Central memory CD4-positive, alpha-beta T cell (primary cell): ENCODE data around the gene ILK.

ENCODE experiments used
- DNase-seq: peaks from one replicate; pipeline ENCODE4 v3.0.0; 2022

ILK gene

GRCh38 chr11:6607190-6607795, 3.7 kb downstream of the ILK start:
- no peak for DNase-seq

- DNase-seq: no peak
Observed at GRCh38 chr11:6608011-6608410, 4.4 kb downstream of the ILK start.

GRCh38 chr11:6608726-6609501, 5.3 kb downstream of the ILK start:
- no peak for DNase-seq

GRCh38 chr11:6609502-6610015, 6.0 kb downstream of the ILK start:
- DNase-seq: no peak

- DNase-seq: no peak
Observed at GRCh38 chr11:6610591-6610990, 7.0 kb downstream of the ILK start.

GRCh38 chr11:6611092-6611962, 7.8 kb downstream of the ILK start:
- DNase-seq: no peak

- no peak for DNase-seq
Observed at GRCh38 chr11:6611963-6612212, 8.3 kb downstream of the ILK start.

- DNase-seq: peak; percentile 96
Observed at GRCh38 chr11:6612213-6613041, 8.9 kb downstream of the ILK start, which contains the start of gene TAF10. TAF10 (minus strand) TSS chr11:6612216; CDS start chr11:6612189, 27 bp downstream.

GRCh38 chr11:6613496-6613895, 9.9 kb downstream of the ILK start:
- no peak for DNase-seq

- no peak for DNase-seq
Observed at GRCh38 chr11:6614446-6614845, 10.9 kb downstream of the ILK start.

- DNase-seq: no peak
Observed at GRCh38 chr11:6615046-6615445, 11.5 kb downstream of the ILK start.

GRCh38 chr11:6615882-6616585, 12.5 kb downstream of the ILK start:
- DNase-seq: no peak

GRCh38 chr11:6616596-6617250, 13.1 kb downstream of the ILK start:
- DNase-seq: no peak

GRCh38 chr11:6617315-6617781, 13.8 kb downstream of the ILK start:
- DNase-seq: no peak

GRCh38 chr11:6618117-6619003, 14.8 kb downstream of the ILK start:
- peak; percentile 45 for DNase-seq

GRCh38 chr11:6619004-6619745, 15.6 kb downstream of the ILK start, which contains the start of gene TPP1:
TPP1 (minus strand) TSS chr11:6619422; CDS start chr11:6619400, 22 bp downstream.
- peak; percentile 89 for DNase-seq

GRCh38 chr11:6620636-6621035, 17.1 kb downstream of the ILK start:
- no peak for DNase-seq

- DNase-seq: no peak
Observed at GRCh38 chr11:6621711-6622211, 18.2 kb downstream of the ILK start.
